Mononuclear cell (primary cell): ENCODE data around the gene CACNA1S. TPM values are rescaled to one million over a fixed set of nuclear protein-coding genes. Genes with fewer than 3 reads are reported as not detected.

Source experiments
- H3K27me3 ChIP-seq: 2 replicates; pipeline ENCODE4 v1.6.0; 2011; ENCODE audit warnings: low read length, control low read depth; ENCODE audit not compliant: insufficient read depth
- H3K4me1 ChIP-seq: 2 replicates; pipeline ENCODE4 v1.5.1; 2011; ENCODE audit warnings: mild to moderate bottlenecking, low read length, control low read depth; ENCODE audit not compliant: insufficient read depth
- H3K4me3 ChIP-seq: 2 replicates; pipeline ENCODE4 v1.5.1; 2011; ENCODE audit warnings: mild to moderate bottlenecking, low read length, moderate library complexity
- H3K9me3 ChIP-seq: 2 replicates; pipeline ENCODE4 v1.5.1; 2011; ENCODE audit warnings: low read depth, mild to moderate bottlenecking, control low read depth, low read length
- total RNA-seq: library from RNA; depleted of rRNA; stranded (reverse); fragments of >200 nt; gene quantifications from one replicate; pipeline ENCODE4 v1.2.3, GENCODE V29; 2012

CACNA1S gene
- total RNA-seq, 1 donor, result not detected

DNA sequence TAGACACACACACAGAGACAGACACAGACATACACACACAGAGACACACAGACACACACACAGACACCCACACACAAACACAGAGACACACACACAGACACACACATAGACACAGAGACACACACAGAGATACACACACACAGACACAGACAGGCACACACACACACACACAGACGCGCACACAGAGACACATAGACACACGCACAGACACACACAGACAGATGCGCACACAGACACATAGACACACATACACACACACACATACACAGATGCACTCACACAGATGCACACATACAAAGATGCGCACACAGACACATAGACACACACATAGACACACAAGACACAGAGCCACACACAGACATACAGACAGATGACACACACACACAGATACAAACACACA is 104.7 kb downstream of the CACNA1S start:
- H3K4me1 ChIP-seq, result peaks cover 27% of the 10 kb centered on the region
- H3K27me3 ChIP-seq, result no peaks in the 10 kb centered on the region
- no peak overlapping the region for H3K4me3 ChIP-seq
- no peaks in the 10 kb centered on the region for H3K9me3 ChIP-seq

DNA sequence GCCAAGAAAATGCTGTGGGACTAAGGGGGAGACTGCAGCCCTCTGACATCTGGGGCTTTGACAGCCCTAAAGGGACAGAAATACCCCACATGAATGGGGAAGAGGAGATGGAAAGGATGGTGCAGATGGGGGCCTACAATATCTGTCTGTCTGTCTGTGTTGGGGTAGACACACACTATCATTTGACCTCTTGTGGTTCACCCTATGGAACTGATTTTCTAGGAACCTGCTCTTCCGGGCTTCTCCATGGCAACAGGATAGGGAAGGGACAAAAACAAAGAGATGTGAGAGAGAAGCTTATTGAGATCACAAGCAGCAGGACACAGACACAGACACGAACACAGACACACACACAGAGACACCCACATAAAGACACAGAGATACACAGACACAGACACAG is 105.8 kb downstream of the CACNA1S start:
- Histone ChIP-seq H3K4me3 (no peak overlapping the region), H3K4me1 (peaks cover 20% of the 10 kb centered on the region), H3K27me3 (no peaks in the 10 kb centered on the region), H3K9me3 (no peaks in the 10 kb centered on the region)

DNA sequence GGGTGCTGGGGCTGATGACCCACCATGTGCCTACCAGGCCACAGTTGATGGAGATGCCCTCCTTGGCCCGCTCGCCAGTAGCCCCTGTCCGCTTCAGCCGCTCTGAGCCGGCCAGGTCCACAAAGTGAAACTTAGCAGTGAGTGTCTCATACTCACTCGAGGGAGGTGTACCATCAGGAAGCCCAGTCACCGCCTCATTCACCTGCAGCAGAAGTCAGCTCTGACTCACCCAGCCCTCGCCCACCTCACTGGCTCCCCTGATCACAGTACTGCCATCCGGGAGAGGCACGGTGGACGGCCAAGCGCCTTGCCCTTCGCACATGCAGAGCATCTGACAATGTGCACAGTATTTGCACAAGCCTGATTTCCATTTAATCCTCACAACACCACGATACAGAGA is 107.5 kb downstream of the CACNA1S start:
- Histone ChIP-seq H3K4me3 (no peak overlapping the region), H3K9me3 (no peaks in the 10 kb centered on the region), H3K27me3 (no peaks in the 10 kb centered on the region), H3K4me1 (peaks cover 11% of the 10 kb centered on the region)

DNA sequence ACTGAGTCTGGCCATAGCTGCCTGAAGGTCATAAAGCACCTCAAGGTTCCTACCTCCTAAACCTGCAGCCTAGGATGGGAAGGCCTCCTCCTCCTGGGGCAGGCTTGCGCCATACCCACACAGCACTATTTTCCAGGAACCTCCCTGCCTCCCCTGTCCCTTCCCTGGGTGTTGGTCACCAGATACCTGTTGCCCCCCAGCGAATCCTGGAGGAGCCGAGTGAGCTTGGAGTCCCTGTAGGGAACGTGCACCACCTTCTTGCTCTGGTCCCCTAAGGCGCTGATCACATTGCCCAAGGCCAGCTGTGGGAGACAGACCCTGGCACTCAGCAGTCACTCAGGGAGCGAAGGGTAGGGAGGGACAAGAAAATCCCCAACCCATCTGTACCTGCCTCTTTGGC is 108.1 kb downstream of the CACNA1S start:
- Histone ChIP-seq H3K4me3 (no peak overlapping the region), H3K4me1 (peaks cover 10% of the 10 kb centered on the region), H3K27me3 (no peaks in the 10 kb centered on the region), H3K9me3 (no peaks in the 10 kb centered on the region)

DNA sequence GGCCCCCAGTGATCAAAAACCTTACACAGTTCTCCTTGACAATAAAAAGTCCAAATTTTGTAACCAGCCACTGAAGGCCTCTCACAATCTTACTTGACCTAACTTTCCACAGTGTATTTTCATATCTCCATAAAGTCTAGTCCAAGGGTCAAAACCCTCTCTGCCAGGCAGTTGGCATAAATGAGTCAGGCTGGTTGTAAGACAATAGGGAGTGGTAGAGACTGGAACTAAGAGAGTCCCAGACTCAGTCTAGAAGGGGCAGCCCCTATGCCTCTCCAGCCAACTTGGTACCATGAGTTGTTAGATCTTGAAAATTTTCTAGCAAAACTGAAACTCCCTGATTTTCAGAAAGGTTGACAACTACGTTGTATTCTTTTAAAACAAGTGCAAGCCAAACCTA is 109.7 kb downstream of the CACNA1S start:
- Histone ChIP-seq H3K4me1 (no peaks in the 10 kb centered on the region), H3K27me3 (no peaks in the 10 kb centered on the region), H3K9me3 (no peaks in the 10 kb centered on the region), H3K4me3 (no peak overlapping the region)

DNA sequence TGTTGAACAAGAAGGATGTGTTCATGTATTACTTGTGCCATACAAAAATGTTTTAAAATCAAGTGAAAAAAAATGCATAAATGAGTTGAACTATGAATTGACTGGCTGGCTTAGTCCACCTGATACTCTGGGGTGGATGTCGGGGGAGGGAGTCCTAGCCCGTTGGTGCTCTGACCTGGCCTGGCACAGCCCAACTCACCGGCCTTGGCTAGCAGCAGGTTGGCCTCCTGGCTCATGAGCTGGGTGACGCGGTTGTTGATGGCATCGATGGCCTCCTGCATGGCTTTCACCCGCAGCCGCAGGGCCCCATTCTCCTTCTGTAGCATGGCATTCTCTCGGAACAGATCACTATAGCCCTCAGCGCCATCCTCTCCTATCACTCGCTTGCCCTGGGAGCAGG is 110.3 kb downstream of the CACNA1S start:
- Histone ChIP-seq H3K9me3 (no peaks in the 10 kb centered on the region), H3K4me1 (no peaks in the 10 kb centered on the region), H3K4me3 (no peak overlapping the region), H3K27me3 (no peaks in the 10 kb centered on the region)

DNA sequence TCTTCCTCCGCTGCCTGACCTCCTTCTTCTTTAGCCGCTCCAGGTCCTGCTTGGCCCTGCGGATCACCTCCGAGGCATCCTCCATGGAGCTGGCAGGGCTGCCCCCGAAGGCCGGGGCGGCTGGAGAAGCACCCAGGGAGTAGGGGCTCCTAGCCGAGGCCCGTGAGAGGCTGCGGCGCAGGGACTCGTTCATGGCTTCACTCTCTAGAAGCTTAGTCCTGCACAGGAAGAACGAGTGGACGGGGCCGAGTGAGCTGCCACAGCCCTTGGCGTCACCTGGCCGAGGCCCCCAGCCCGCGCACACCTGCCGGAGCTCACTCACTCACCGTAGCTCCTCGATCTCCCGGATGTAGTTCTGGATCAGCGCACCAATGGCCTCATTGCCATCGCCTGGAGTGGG is 111.8 kb downstream of the CACNA1S start:
- Histone ChIP-seq H3K27me3 (no peaks in the 10 kb centered on the region), H3K4me1 (no peaks in the 10 kb centered on the region), H3K9me3 (no peaks in the 10 kb centered on the region), H3K4me3 (no peak overlapping the region)

DNA sequence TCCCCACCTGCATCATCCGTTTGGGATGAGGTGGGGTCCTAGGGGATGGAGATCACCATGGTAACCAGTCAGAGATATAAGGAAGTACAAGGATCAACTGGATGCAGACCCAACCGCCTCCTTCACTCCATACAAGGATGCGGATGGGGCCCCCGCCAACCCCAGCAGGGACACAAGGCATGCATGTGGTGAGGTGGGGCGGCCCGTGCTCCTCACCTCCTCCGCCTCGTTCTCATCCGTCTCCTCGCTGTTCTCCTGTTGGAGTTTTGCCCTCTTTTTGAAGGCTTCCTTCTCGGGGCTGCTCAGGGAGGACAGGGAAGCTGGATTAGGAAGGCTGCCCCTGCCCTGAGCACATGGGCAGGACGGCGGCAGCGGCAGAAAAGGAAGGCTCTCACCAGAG is 112.6 kb downstream of the CACNA1S start:
- Histone ChIP-seq H3K4me1 (no peaks in the 10 kb centered on the region), H3K9me3 (no peaks in the 10 kb centered on the region), H3K27me3 (no peaks in the 10 kb centered on the region), H3K4me3 (no peak overlapping the region)

DNA sequence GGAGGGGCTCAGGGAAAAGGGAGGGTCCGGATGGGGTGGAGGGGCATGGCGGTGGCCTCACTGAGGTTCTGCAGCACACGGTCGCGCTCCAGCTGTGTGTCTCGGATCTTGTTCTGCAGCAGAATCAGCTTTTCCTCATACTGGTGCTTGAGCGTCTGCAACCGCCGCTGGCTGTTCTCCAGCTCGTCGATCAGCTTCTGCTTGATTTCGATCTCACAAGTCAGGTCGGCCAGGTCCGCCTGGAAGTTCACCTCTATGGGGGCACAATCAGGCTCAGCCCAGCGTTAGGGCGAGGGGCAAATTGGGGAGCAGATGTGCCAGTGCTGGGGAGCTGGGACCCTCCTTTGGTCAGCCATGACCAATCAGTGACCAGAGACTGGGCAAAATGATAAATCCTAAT is 113.9 kb downstream of the CACNA1S start:
- no peaks in the 10 kb centered on the region for H3K9me3 ChIP-seq
- no peak overlapping the region for H3K4me3 ChIP-seq
- H3K4me1 ChIP-seq, result no peaks in the 10 kb centered on the region
- no peaks in the 10 kb centered on the region for H3K27me3 ChIP-seq

DNA sequence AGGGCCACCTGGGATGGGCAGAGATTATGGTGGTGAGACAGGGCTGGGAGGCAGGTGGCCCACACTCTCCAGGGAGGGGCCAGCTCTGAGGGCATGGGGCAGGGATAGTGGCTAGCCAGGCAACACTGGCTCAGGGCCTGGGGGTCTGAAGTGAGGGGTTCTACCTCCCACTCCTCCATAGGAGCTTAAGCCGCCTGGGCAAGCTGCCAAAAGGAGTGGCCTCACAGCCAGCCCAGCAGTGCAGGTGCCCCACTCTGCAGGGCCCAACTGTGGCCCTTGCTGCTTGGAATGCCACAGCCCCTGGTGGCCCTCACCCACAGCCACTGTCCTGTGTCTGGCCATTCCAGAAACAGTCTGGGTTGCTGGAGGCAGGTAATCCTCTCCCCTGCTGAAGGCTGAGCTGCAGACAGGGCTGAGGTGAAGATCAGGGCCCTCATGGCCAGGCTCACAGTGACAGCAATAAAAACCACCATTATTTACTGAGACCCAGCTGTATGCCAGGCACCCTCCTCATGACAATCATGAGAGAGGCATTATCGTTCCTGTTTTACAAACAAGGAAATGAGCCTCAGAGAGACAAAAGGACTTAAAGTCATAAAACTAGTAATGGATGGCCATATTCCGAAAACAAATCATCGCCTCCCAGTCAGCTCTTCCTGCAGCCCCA is 119.7 kb downstream of the CACNA1S start:
- Histone ChIP-seq H3K4me3 (no peak overlapping the region), H3K9me3 (no peaks in the 10 kb centered on the region), H3K27me3 (no peaks in the 10 kb centered on the region), H3K4me1 (no peaks in the 10 kb centered on the region)

DNA sequence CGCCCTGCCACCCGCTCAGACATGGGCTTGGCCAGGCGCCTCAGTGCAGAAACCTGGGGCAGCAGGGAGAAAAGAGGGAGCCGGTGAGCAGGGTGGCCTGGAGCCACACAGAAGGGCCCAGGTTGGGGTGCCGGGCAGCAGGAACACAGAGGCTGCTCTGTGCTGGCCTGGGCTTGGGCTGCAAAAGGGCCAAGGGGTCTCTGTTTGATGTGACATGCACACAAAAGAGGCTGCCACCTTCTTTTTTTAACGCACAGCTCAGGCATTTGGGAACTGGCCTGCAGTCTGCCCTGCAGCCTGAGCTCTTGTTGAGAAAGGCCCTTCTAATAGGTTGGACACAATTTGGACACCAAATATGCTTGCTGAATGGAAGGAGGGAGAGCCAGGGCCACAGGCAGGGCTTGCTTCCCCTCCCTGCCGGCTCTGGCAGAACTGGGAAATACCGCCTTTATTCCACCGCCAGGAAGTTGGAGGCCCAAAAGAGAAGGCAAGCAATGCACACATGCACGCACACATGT is 121.1 kb downstream of the CACNA1S start:
- Histone ChIP-seq H3K4me3 (no peak overlapping the region), H3K9me3 (no peaks in the 10 kb centered on the region), H3K4me1 (no peaks in the 10 kb centered on the region), H3K27me3 (no peaks in the 10 kb centered on the region)

DNA sequence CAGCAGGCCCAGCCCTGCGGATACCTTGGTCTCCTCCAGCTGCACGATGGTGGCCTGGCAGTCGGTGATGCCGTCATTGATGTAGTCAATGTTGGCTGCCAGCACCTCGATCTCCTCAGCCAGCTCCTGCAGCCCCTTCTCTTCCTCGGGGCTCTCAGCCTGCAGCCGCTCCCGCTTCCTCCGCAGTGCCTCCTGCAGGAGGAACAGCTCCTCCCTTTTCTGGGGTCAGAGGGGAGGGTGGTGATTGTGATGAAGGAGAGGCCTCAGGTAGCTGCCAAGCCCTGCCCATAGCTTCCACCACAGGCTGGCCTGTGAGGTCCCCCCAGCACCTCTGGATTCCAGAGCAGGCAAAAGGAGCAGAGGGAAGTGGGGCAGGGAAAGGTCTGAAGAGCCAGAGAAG is 122.1 kb downstream of the CACNA1S start:
- Histone ChIP-seq H3K9me3 (no peaks in the 10 kb centered on the region), H3K4me3 (no peak overlapping the region), H3K27me3 (no peaks in the 10 kb centered on the region), H3K4me1 (no peaks in the 10 kb centered on the region)

Other genes with a start within 250 kb of the CACNA1S start
- gene GPR25, start 239.4 kb downstream of the CACNA1S start, total RNA-seq, result 0.84 TPM
- gene INAVA, start 217.5 kb downstream of the CACNA1S start, total RNA-seq, result under 0.01 TPM
- gene KIF21B, start 88.7 kb downstream of the CACNA1S start, total RNA-seq, result 41.1 TPM
- not detected for gene ASCL5, start 14.8 kb upstream of the CACNA1S start, total RNA-seq
- gene TMEM9, start 42.0 kb upstream of the CACNA1S start, total RNA-seq, result 11.1 TPM
- gene IGFN1, start 78.4 kb upstream of the CACNA1S start, total RNA-seq, result under 0.01 TPM
- not detected for gene PKP1, start 171.1 kb upstream of the CACNA1S start, total RNA-seq